Left ventricle myocardium inferior (tissue), 1 donor: ENCODE results near the gene VCAN. TPM values are rescaled to one million over a fixed set of nuclear protein-coding genes. Genes with fewer than 3 reads are reported as not detected.

ENCODE experiments used
- DNase-seq: peaks from one replicate; pipeline ENCODE4 v3.0.0-alpha.2; 2020
- H3K27ac ChIP-seq: fragments of 200-600 bp; replicated peaks from 2 replicates; pipeline ENCODE4 v1.8.0; 2021
- H3K27me3 ChIP-seq: fragments of 200-600 bp; 2 replicates; pipeline ENCODE4 v1.8.0; 2021; ENCODE audit warnings: low read depth
- H3K36me3 ChIP-seq: fragments of 200-600 bp; 2 replicates; pipeline ENCODE4 v1.8.0; 2021
- H3K4me1 ChIP-seq: fragments of 200-600 bp; 2 replicates; pipeline ENCODE4 v1.8.0; 2021
- H3K4me3 ChIP-seq: fragments of 200-600 bp; 2 replicates; pipeline ENCODE4 v1.8.0; 2021; ENCODE audit warnings: mild to moderate bottlenecking, moderate library complexity
- H3K9me3 ChIP-seq: fragments of 200-600 bp; replicated peaks from 2 replicates; pipeline ENCODE4 v1.8.0; 2021
- intact Hi-C: fragments of 100-400 bp; cut with micrococcal nuclease; formaldehyde crosslinking; loops from one replicate; pipeline ENCODE4 v1.11.0; 2022
- total RNA-seq: library from RNA; stranded (reverse); fragmentation: NEBNext Ultra II Directional; extraction: Animal tissue kit (Norgen Biotek cat#: 25700); gene quantifications from one replicate; pipeline ENCODE4 v1.2.1, GENCODE V29; 2021
- TF ChIP-seq, protein P1 (sequence below): fragments of 200-600 bp; IDR thresholded peaks from 2 replicates; pipeline ENCODE4 v1.8.0; 2021; ENCODE audit warnings: antibody characterized with exemption, mild to moderate bottlenecking, borderline replicate concordance
- donor health status: DM: no; HTN: yes; CAD: no; lungs with severe emphysema.

VCAN gene
- total RNA-seq, 1 donor from 2014 or later: 25.2 TPM

DNA sequence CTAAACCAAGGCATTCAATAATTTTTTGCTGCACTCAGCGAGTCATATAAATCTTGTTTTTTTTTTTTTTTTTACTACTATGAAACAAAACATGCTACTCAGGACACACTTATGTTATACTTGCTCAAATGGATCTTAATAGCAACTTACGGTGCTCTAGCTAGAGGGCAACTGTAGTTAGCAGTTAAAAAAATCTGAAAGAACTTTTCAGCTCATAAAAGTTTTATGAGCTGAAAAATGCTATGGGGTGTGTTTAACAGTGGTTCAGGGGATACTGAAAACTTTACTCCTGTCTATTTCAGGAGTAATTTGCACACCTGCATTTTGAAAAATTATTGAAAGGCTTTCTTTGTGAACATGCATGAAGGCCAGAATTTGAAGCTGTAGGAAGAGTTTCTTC, 53.4 kb downstream of the VCAN start:
- no peaks in the 10 kb centered on the region for H3K4me1 ChIP-seq
- no peaks in the 10 kb centered on the region for H3K27me3 ChIP-seq
- no peaks in the 10 kb centered on the region for H3K36me3 ChIP-seq
- no peaks in the 10 kb centered on the region for H3K9me3 ChIP-seq
- no peak for DNase-seq
- intact Hi-C loops: no loop called here
- TF ChIP-seq, protein P1, sequence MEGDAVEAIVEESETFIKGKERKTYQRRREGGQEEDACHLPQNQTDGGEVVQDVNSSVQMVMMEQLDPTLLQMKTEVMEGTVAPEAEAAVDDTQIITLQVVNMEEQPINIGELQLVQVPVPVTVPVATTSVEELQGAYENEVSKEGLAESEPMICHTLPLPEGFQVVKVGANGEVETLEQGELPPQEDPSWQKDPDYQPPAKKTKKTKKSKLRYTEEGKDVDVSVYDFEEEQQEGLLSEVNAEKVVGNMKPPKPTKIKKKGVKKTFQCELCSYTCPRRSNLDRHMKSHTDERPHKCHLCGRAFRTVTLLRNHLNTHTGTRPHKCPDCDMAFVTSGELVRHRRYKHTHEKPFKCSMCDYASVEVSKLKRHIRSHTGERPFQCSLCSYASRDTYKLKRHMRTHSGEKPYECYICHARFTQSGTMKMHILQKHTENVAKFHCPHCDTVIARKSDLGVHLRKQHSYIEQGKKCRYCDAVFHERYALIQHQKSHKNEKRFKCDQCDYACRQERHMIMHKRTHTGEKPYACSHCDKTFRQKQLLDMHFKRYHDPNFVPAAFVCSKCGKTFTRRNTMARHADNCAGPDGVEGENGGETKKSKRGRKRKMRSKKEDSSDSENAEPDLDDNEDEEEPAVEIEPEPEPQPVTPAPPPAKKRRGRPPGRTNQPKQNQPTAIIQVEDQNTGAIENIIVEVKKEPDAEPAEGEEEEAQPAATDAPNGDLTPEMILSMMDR: no peak
- H3K4me3 ChIP-seq: no peak overlapping the region
- no peak overlapping the region for H3K27ac ChIP-seq

DNA sequence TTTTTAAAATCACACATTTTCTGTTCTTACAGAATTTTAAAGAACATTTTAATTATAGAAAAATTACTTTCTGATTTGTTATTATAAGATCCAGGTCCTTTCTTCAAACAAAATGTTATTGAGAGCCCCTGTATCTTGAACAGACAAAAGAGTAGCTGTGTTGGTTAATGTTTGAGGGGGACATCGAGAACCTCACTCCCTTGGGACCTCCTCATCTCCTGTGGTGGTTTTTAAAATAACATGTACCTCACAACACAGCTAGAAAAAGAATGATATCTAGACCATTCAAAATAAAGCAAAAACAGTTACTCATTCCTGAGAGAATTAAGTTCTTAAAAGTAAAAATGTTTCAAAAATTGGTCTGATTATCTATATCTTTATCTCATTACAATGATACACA, 54.7 kb downstream of the VCAN start:
- Histone ChIP-seq H3K4me1 (no peaks in the 10 kb centered on the region), H3K27ac (no peak overlapping the region), H3K27me3 (no peaks in the 10 kb centered on the region), H3K36me3 (no peaks in the 10 kb centered on the region), H3K4me3 (no peak overlapping the region), H3K9me3 (no peaks in the 10 kb centered on the region)
- intact Hi-C loops: no loop called here
- DNase-seq: no peak
- TF ChIP-seq, protein P1: no peak

DNA sequence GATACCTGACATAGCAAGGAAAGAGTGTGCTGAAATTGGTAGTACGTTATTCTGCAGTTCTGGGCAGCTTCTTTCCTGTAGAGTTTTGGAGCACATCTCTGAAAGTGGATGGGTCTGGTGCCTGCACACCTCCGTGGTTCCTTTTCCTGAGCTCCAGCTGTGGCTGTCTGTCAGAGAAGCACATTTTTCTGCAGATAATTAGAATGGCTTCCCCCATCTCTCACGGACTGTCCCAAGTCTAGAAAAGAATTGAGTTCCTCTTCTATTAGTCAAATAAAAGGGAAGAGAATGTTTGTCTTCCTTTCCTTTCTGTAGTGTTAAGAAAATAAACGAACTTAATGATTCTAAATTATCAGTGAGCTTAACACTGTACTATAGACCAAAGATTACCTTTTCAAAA, 55.7 kb downstream of the VCAN start:
- Histone ChIP-seq H3K9me3 (no peaks in the 10 kb centered on the region), H3K27ac (no peak overlapping the region), H3K27me3 (no peaks in the 10 kb centered on the region), H3K4me1 (no peaks in the 10 kb centered on the region), H3K36me3 (no peaks in the 10 kb centered on the region), H3K4me3 (no peak overlapping the region)
- intact Hi-C loops: no loop called here
- TF ChIP-seq, protein P1: no peak
- DNase-seq: no peak

DNA sequence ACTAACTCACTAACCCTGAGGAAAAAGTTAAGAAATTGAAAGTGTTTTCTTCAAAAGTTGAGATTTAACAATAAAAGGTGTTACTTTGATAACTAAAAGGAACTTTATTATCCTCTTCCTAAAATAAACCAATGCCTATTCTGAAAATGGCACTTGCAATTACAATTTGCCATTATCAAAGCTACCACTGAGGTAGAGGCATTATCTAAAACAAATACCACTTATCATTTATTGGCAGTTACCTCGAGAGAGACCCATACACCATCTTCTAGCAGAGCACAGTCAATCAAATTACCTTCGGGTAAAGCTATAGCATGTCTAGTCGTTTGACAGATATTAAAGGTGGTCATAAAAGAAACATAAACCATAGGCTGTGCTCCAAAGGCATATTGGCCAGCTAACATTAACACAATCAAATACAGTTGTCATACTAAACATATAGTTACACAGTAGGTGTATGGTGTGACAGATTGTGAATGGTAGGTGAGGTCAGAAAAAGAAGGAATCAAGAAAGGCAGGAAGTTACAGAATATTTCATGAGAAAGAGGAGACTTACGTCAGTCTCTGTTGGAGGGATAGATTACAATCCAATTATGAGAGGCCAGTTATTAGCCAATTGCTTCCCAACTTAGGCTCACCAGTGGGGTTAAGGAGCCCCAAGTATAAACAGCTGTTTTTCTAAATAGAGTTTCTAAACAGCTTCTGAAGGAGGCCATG, 56.3 kb downstream of the VCAN start:
- no peaks in the 10 kb centered on the region for H3K9me3 ChIP-seq
- DNase-seq: no peak
- intact Hi-C loops: no loop called here
- H3K27me3 ChIP-seq: no peaks in the 10 kb centered on the region
- H3K4me1 ChIP-seq: no peaks in the 10 kb centered on the region
- no peaks in the 10 kb centered on the region for H3K36me3 ChIP-seq
- H3K4me3 ChIP-seq: no peak overlapping the region
- H3K27ac ChIP-seq: no peak overlapping the region
- TF ChIP-seq, protein P1: no peak

DNA sequence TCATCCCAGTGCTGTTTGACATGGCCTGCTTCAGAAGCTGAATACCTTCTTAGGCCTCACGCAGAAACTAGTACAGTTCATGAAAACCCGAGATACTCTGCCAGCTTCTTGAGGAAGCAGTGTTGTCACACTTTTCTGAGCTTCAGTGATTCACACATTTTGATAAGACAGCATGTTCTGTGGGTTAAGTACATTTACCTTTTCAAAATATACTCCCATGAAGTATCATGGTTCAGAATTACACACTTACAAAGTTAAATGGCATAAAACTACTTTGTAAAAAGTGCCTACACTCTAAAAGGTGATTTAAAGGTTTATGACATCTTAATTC, 56.9 kb downstream of the VCAN start:
- Histone ChIP-seq H3K27me3 (no peaks in the 10 kb centered on the region), H3K36me3 (no peaks in the 10 kb centered on the region), H3K4me3 (no peak overlapping the region), H3K4me1 (no peaks in the 10 kb centered on the region), H3K9me3 (no peaks in the 10 kb centered on the region), H3K27ac (no peak overlapping the region)
- DNase-seq: no peak
- intact Hi-C loops: no loop called here
- TF ChIP-seq, protein P1: no peak
